T-cell (primary cell): ENCODE data around the gene SLC25A4. TPM values are rescaled to one million over a fixed set of nuclear protein-coding genes. Genes with fewer than 3 reads are reported as not detected.

Source experiments
- ATAC-seq, 4 experiments: fragments of 200-7000 bp in 3 of 4; fragments of 150-1000 bp in 1 of 4; cut with Tn5 transposase; replicated peaks in 1 of 4; 1 replicate in 3 of 4; 2 replicates in 1 of 4; pipeline ENCODE4 v1.10.0; 2021; ENCODE audit warnings: moderate library complexity in 3 of 4, mild to moderate bottlenecking in 2 of 4, moderate number of reproducible peaks in 1 of 4
- CTCF ChIA-PET, 2 donors: fragments of 300-600 bp; sonication (Branson Sonifier 250); formaldehyde crosslinking; loops; one replicate each; lab custom pipeline; 2022; ENCODE audit warnings: antibody characterized with exemption in 2 of 2; lab: Charles Lee
- POLR2A ChIA-PET, 2 donors: fragments of 300-600 bp; sonication (Branson Sonifier 250); formaldehyde crosslinking; loops; one replicate each; lab custom pipeline; 2022; ENCODE audit warnings: antibody characterized with exemption in 2 of 2; lab: Charles Lee
- DNase-seq, 35 experiments: peaks; one replicate each; pipeline versions ENCODE4 v3.0.0 to v3.0.0-alpha.2; 2013 to 2023
- H3K27ac ChIP-seq: one replicate; pipeline ENCODE4 v1.5.1; 2013; ENCODE audit warnings: low read length
- H3K27me3 ChIP-seq, 2 experiments: replicated peaks in 1 of 2; 1 replicate in 1 of 2; 2 replicates in 1 of 2; pipeline versions ENCODE4 v1.6.1 to v1.7.0; 2013; ENCODE audit warnings: low read length in 1 of 2, mixed read lengths in 1 of 2; ENCODE audit not compliant: control insufficient read depth in 2 of 2, insufficient read depth in 2 of 2; ENCODE audit errors: extremely low read depth in 1 of 2
- H3K36me3 ChIP-seq, 2 donors: 1 replicate in 1 of 2; 2 replicates in 1 of 2; pipeline versions ENCODE4 v1.6.1 to v1.7.0; 2013; ENCODE audit warnings: low read length in 1 of 2; ENCODE audit not compliant: control insufficient read depth in 2 of 2, insufficient read depth in 1 of 2; ENCODE audit errors: extremely low read depth in 1 of 2
- H3K4me1 ChIP-seq, 2 experiments: 1 replicate in 1 of 2; 2 replicates in 1 of 2; pipeline versions ENCODE4 v1.6.1 to v1.7.0; 2013; ENCODE audit warnings: low read length in 2 of 2, mixed read lengths in 1 of 2; ENCODE audit not compliant: insufficient read depth in 2 of 2, control insufficient read depth in 1 of 2; ENCODE audit errors: extremely low read depth in 1 of 2
- H3K4me3 ChIP-seq, 2 donors: 1 replicate in 1 of 2; 2 replicates in 1 of 2; pipeline versions ENCODE4 v1.5.1 to v1.7.0; 2013; ENCODE audit warnings: mild to moderate bottlenecking in 2 of 2, low read length in 1 of 2, moderate library complexity in 1 of 2; ENCODE audit not compliant: control insufficient read depth in 1 of 2; ENCODE audit errors: extremely low read depth in 1 of 2
- H3K9me3 ChIP-seq: 2 replicates; pipeline ENCODE4 v1.7.0; 2013
- H3K27ac Mint-ChIP-seq, 2 donors: one replicate each; pipeline ENCODE4 v1.8.0; 2020 to 2021; ENCODE audit warnings: mild to moderate bottlenecking in 2 of 2, mixed read lengths in 2 of 2
- H3K27me3 Mint-ChIP-seq, 2 donors: one replicate each; pipeline ENCODE4 v1.8.0; 2021 to 2022; ENCODE audit warnings: mixed read lengths in 2 of 2
- H3K36me3 Mint-ChIP-seq: one replicate; pipeline ENCODE4 v1.8.0; 2021; ENCODE audit warnings: mixed read lengths
- H3K4me1 Mint-ChIP-seq, 3 donors: one replicate each; pipeline ENCODE4 v1.8.0; 2020 to 2022; ENCODE audit warnings: mixed read lengths in 3 of 3, mild to moderate bottlenecking in 1 of 3
- H3K4me3 Mint-ChIP-seq, 3 donors: one replicate each; pipeline ENCODE4 v1.8.0; 2020 to 2022; ENCODE audit warnings: mild to moderate bottlenecking in 3 of 3, mixed read lengths in 3 of 3, moderate library complexity in 3 of 3
- H3K9me3 Mint-ChIP-seq, 3 donors: one replicate each; pipeline ENCODE4 v1.8.0; 2020 to 2022; ENCODE audit warnings: mixed read lengths in 3 of 3
- WGBS: methylation state at CpG from one replicate; pipeline ENCODE4 v1.1.5; 2013; ENCODE audit warnings: missing lambda C conversion rate; ENCODE audit not compliant: insufficient coverage; 5-methylcytosine and 5-hydroxymethylcytosine counted together
- total RNA-seq, 35 experiments: library from RNA in 6 of 35; stranded (reverse) in 6 of 35; fragments of 120-200 nt in 1 of 35; gene quantifications; one replicate each; pipeline versions ENCODE4 v1.2.1 to v1.2.4 and lab custom pipeline; 2013 to 2026

SLC25A4 gene
- total RNA-seq, 5 donors from 2014 or later (not counting 1 experiment from before 2014, with no cell fraction given), result 4.5 to 7.2 (median 5.6) TPM

DNA sequence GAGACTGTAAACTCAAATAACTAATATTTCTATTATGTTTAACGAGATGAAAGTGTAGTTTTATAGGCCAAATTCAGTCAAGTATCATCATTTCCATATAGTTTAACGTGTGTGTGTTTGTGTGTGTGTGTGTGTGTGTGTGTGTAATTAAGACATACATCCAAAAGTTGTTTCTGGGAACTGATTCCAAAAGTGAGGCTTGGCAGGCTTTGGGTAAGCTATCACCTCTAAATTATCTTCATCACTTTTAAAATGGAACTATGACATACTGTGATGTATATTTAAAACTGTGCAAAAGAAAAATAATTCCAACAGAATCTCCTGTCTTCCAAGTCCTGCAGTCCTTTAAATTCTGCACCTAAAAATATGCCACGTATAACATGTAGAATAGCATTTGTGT, 19.1 kb upstream of the SLC25A4 start:
- Histone ChIP-seq H3K9me3 (no peaks in the 10 kb centered on the region), H3K4me1 (peaks cover 4 to 16% of the 10 kb centered on the region in 2 experiments), H3K36me3 (no peaks in the 10 kb centered on the region), H3K27ac (no peak overlapping the region), H3K27me3 (peaks cover 2 to 38% of the 10 kb centered on the region in 2 experiments), H3K4me3 (no peak overlapping the region)
- no peak for ATAC-seq
- H3K4me3 Mint-ChIP-seq, result no peak overlapping the region
- no peak for DNase-seq
- ChIA-PET CTCF (interaction anchor here (0.5 to 1.1 kb wide), 3 partner anchors 9 to 1281 kb away, joined by 3 to 4 read pairs (median 3); no protein-coding TSS in a partner anchor), POLR2A (no interaction called here)
- no peak overlapping the region for H3K27ac Mint-ChIP-seq
- no CpG with 5 or more reads among the region's 3 CpGs for WGBS
- H3K9me3 Mint-ChIP-seq, result no peaks in the 10 kb centered on the region
- no peaks in the 10 kb centered on the region for H3K36me3 Mint-ChIP-seq
- peaks cover 0 to 13% (median 10%) of the 10 kb centered on the region in 3 donors for H3K4me1 Mint-ChIP-seq
- H3K27me3 Mint-ChIP-seq, result peaks cover 38 to 49% of the 10 kb centered on the region in 2 donors

DNA sequence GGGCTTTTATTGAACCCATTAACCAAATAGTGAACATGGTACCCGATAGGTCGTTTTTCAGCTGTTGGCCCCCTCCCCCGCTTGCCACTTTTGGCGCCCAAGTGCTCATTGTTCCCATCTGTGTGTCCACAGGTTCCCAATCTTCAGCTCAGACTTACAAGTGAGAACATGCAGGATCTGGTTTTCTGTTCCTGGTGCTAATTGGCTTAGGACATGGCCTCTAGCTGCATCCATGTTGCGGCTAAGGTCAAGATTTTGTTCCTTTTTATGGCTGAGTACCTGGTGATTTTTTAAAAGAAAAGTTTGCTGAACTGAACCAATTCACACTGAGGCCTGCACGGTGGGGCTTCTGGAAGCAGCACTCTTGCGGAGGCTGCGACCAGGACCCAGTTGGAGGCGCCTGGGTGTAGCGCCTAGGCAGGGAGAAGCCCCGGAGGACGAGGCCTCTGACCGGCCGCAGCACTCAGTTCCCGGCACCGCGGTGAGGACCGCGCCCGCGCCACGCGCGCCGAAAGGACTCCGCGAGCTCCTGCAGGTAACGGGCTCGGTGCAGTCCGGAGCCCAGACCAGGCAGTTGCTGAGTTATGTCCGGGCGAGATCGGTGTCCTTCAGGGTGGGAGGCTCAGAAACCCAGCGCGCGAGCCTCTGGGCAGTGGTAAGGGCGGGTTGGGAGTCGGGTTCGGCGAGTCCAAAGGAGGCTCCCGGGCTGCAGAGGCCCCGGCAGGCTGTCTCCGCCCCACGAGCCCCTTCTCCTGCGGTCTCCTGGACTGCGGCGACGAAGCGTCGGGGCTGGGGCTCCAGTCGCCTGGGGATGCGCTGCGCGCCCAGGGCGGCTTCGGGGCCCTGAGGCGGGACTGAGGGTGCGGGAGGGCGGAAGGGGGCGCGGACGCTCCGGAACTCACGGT, 15.8 kb upstream of the SLC25A4 start:
- Mint-ChIP-seq H3K27me3 (peaks cover 42 to 47% of the 10 kb centered on the region in 2 donors), H3K4me1 (peaks cover 0 to 16% (median 12%) of the 10 kb centered on the region in 3 donors), H3K27ac (no peak overlapping the region), H3K4me3 (peak overlapping the region; percentile 66 to 71 (median 71)), H3K9me3 (no peaks in the 10 kb centered on the region), H3K36me3 (no peaks in the 10 kb centered on the region)
- H3K36me3 ChIP-seq, result no peaks in the 10 kb centered on the region
- ATAC-seq (peak; percentile 21 to 53 (median 36)), DNase-seq (peak in 1 of 35 experiments; percentile 8)
- H3K27ac ChIP-seq, result no peak overlapping the region
- peaks cover 6 to 18% of the 10 kb centered on the region in 2 experiments for H3K4me1 ChIP-seq
- POLR2A ChIA-PET, result no interaction called here
- H3K4me3 ChIP-seq, result peak overlapping the region; percentile 60 to 66
- H3K9me3 ChIP-seq, result no peaks in the 10 kb centered on the region
- 17% methylated on average over 64 of the region's 64 CpGs for WGBS
- CTCF ChIA-PET, result interaction anchor here (0.6 to 0.7 kb wide), 3 partner anchors 11 to 298 kb away, joined by 3 to 5 read pairs (median 3); partner anchors contain the start of gene UFSP2 (in 1 of the 2)
- H3K27me3 ChIP-seq, result peaks cover 4 to 57% of the 10 kb centered on the region in 2 experiments

DNA sequence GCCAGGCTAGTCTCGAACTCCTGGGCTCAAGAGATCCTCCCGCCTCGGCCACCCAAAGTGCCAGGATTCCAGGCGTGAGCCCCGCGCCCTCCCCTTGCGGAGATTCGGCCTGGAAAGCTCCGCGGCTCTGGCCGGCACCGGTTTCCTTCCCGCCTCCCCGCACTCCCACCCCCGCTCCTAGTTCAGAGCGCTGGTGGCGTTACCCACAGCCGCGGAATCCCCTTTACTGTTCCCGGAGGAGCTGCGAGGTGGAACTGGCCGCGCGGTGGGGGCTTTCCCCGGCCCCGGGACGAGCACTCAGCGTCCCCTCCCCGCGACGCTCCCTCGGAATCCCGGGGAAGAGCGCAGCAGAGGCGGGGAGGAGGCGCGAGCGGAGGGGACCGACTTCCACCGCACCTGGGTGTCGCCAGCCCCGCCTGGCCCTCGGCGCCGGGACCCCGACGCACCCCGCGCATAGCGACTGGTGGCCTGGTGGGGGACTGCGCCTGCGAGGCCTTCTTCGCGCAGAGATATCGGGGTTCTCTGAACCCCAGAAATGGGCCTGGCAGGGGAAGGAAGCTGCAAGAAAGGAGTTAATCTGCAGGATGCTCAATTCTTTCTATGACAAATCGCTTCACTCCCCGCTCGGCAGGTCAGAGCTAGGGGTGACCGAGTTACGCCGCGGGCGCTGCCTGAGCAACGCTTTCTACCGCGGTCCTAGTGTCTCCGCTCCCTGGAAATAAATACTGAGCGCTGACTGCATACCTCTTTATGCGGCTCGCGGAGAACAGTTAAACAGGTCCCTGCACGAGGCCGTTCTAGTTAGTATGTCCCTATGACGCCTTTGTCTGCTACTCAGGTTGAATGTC, 14.6 kb upstream of the SLC25A4 start:
- Mint-ChIP-seq H3K27me3 (peaks cover 30 to 43% of the 10 kb centered on the region in 2 donors), H3K27ac (no peak overlapping the region), H3K36me3 (no peaks in the 10 kb centered on the region), H3K9me3 (no peaks in the 10 kb centered on the region), H3K4me1 (peaks cover 0 to 10% (median 6%) of the 10 kb centered on the region in 3 donors), H3K4me3 (peak overlapping the region; percentile 71 to 77 (median 71))
- 2% methylated on average over 69 of the region's 74 CpGs for WGBS
- Histone ChIP-seq H3K27ac (no peak overlapping the region), H3K4me3 (peak overlapping the region; percentile 60 to 66), H3K9me3 (no peaks in the 10 kb centered on the region), H3K4me1 (peaks cover 6 to 18% of the 10 kb centered on the region in 2 experiments), H3K36me3 (no peaks in the 10 kb centered on the region), H3K27me3 (peaks cover 4 to 59% of the 10 kb centered on the region in 2 experiments)
- ChIA-PET POLR2A (no interaction called here), CTCF (interaction anchor here (0.6 to 0.7 kb wide), 3 partner anchors 47 to 297 kb away, joined by 3 to 7 read pairs (median 5); partner anchors contain the start of gene UFSP2 (in 1 of the 2))
- DNase-seq (peak in 16 of 35 experiments; percentile 2 to 42 (median 26)), ATAC-seq (peak; percentile 69 to 78 (median 74))

DNA sequence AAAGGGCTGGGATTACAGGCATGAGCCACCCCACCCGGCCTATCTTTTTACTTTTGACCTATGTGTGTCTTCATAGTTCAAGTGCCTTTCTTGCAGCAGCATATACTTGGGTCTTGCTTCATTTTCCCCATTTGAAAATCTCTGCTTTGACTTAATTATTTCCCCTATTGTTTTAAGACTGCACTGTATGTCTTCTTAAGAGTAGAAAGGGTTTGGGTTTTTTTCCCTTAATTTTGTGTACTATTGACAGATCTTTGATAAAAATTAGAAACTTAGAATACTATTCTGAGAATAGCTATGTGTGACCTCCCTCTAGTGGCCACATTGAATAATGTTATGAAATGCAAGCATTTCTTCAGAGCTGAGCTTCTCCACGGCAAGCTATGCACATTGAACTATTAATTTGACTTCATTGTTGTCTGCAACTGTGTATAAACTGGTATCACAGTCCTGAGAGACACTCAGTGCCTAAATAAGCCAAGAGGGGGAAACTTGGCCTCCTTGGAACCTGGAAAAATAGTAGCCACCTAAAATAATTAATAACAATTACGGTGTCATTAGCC, 8.7 kb upstream of the SLC25A4 start:
- no peak overlapping the region for H3K27ac Mint-ChIP-seq
- Histone ChIP-seq H3K4me3 (no peak overlapping the region), H3K36me3 (no peaks in the 10 kb centered on the region), H3K4me1 (no peaks in the 10 kb centered on the region), H3K27me3 (peaks cover 9 to 39% of the 10 kb centered on the region in 2 experiments), H3K27ac (no peak overlapping the region), H3K9me3 (no peaks in the 10 kb centered on the region)
- DNase-seq (peak in 2 of 35 experiments; percentile 20 to 67), ATAC-seq (peak; percentile 57 to 71 (median 64))
- POLR2A ChIA-PET, result no interaction called here
- 80% methylated on average over 1 of the region's 3 CpGs for WGBS
- CTCF ChIA-PET, result interaction anchor here in 1 of 2 donors (0.6 to 1.9 kb wide), 19 partner anchors 9 to 1293 kb away, joined by 3 to 42 read pairs (median 3); partner anchors contain the start of gene SLC25A4
- no peaks in the 10 kb centered on the region for H3K36me3 Mint-ChIP-seq
- H3K9me3 Mint-ChIP-seq, result no peaks in the 10 kb centered on the region
- H3K4me1 Mint-ChIP-seq, result peaks cover 0 to 7% (median 1%) of the 10 kb centered on the region in 3 donors
- peaks cover 28 to 41% of the 10 kb centered on the region in 2 donors for H3K27me3 Mint-ChIP-seq
- H3K4me3 Mint-ChIP-seq, result no peak overlapping the region

DNA sequence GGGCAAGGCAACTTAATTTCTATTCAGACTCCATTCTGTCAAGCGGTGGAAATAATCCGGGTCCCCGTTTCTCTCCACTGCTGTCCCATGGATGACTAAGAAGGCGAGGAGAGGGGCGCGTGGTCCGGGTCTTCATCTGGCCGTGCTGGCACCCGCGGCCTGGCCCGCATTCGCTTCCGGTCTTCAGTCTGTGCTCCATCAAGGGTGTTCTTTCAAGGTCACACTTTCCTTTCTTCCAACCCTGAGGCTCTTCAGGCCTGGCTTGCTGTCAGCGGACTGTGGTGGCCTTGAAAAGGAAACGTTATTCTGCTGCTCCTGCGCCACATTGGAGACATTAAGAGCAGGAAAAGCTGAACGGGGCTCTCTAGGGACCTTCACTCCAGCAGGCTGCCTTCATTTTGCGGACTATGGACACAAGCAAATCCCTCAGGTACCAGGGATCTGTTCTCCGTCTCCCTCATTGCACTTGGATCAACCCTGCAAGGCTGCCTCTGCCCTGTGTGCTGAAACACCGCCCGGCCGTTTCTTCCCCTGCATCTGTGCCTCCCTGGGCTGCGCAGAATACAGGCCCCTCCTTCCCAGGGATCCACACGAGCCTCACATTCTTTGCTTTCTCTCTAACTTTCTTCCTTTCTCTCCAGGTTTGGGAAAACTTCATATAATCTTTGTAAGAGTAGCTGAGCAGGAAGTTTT, 5.7 kb upstream of the SLC25A4 start:
- H3K4me3 Mint-ChIP-seq, result no peak overlapping the region
- WGBS, result 86% methylated on average over 21 of the region's 24 CpGs
- H3K27me3 Mint-ChIP-seq, result peaks cover 22 to 30% of the 10 kb centered on the region in 2 donors
- Histone ChIP-seq H3K27me3 (peaks cover 14 to 23% of the 10 kb centered on the region in 2 experiments), H3K4me1 (peaks cover 0 to 3% of the 10 kb centered on the region in 2 experiments), H3K9me3 (no peaks in the 10 kb centered on the region), H3K4me3 (no peak overlapping the region), H3K36me3 (no peaks in the 10 kb centered on the region), H3K27ac (no peak overlapping the region)
- H3K4me1 Mint-ChIP-seq, result peaks cover 2 to 9% (median 3%) of the 10 kb centered on the region in 3 donors
- H3K36me3 Mint-ChIP-seq, result no peaks in the 10 kb centered on the region
- no peak overlapping the region for H3K27ac Mint-ChIP-seq
- H3K9me3 Mint-ChIP-seq, result no peaks in the 10 kb centered on the region
- ATAC-seq (no peak), DNase-seq (no peak)
- CTCF ChIA-PET, result interaction anchor here in 1 of 2 donors (0.7 kb wide), 1 partner anchor 11 kb away, joined by 3 read pairs; no protein-coding TSS in a partner anchor
- POLR2A ChIA-PET, result interaction anchor here (0.6 kb wide), 2 partner anchors 22 to 29 kb away, joined by 3 read pairs; no protein-coding TSS in a partner anchor
